HepG2 (cell line): ENCODE results near the gene TNFSF12. TPM values are rescaled to one million over a fixed set of nuclear protein-coding genes. Genes with fewer than 3 reads are reported as not detected.

Experiments used
- ATAC-seq: fragments of 200-7000 bp; cut with Tn5 transposase; 3 replicates; pipeline ENCODE4 v1.9.1; 2020; ENCODE audit warnings: mild to moderate bottlenecking, moderate library complexity
- BruUV-seq: library from RNA; stranded (reverse); fragments of 400-500 nt; replicated peaks from 2 replicates; lab custom pipeline; 2021; lab: Mats Ljungman, UMichigan
- CTCF ChIA-PET: fragments of 300-600 bp; formaldehyde crosslinking; extraction: SDS; loops from one replicate; lab custom pipeline; 2021; ENCODE audit warnings: low total read pairs, inconsistent platforms, low intra/inter-chr PET ratio; lab: Yijun Ruan, JAX
- POLR2A ChIA-PET: fragments of 350-600 bp; sonication (Branson Sonifier 250); formaldehyde crosslinking; loops from one replicate; lab custom pipeline; 2020; ENCODE audit warnings: antibody characterized with exemption, inconsistent platforms; lab: Yijun Ruan, JAX
- DNase-seq: peaks from one replicate; pipeline ENCODE4 v3.0.0-alpha.2; 2015; ENCODE audit warnings: low spot score
- FAIRE-seq: peaks from 3 replicates; lab custom pipeline; 2011; peaks lifted over from hg19 to GRCh38; lab: Jason Lieb, UNC
- H2AFZ ChIP-seq: one replicate; pipeline ENCODE4 v1.6.1; 2011; ENCODE audit warnings: low read length, inconsistent platforms
- H3K27ac ChIP-seq: fragments of 300-600 bp; 3 replicates; pipeline ENCODE4 v1.8.0; 2011; ENCODE audit warnings: mixed run types, mild to moderate bottlenecking, mixed read lengths, low read length, inconsistent platforms; ENCODE audit not compliant: insufficient read depth; ENCODE audit errors: extremely low read length
- H3K27me3 ChIP-seq, 2 experiments: fragments of 200-600 bp in 1 of 2; 2 replicates in 1 of 2; 3 replicates in 1 of 2; pipeline versions ENCODE4 v1.6.0 to v1.8.0; 2011; ENCODE audit warnings: low read length in 2 of 2, mild to moderate bottlenecking in 2 of 2, moderate library complexity in 2 of 2, inconsistent platforms in 1 of 2; ENCODE audit not compliant: insufficient read depth in 2 of 2, control insufficient read depth in 1 of 2
- H3K36me3 ChIP-seq, 2 experiments: fragments of 200-600 bp in 1 of 2; replicated peaks in 1 of 2; 2 replicates in 1 of 2; 3 replicates in 1 of 2; pipeline versions ENCODE4 v1.5.1 to v1.8.0; 2011; ENCODE audit warnings: low read length in 2 of 2, inconsistent platforms in 1 of 2; ENCODE audit not compliant: insufficient read depth in 2 of 2, control insufficient read depth in 1 of 2
- H3K4me1 ChIP-seq: 2 replicates; pipeline ENCODE4 v1.5.1; 2012; ENCODE audit warnings: low read length, inconsistent platforms; ENCODE audit not compliant: insufficient read depth
- H3K4me2 ChIP-seq: 2 replicates; pipeline ENCODE4 v1.6.0; 2011; ENCODE audit warnings: low read depth, low read length, inconsistent platforms
- H3K4me3 ChIP-seq, 3 experiments: fragments of 200-600 bp in 1 of 3; sonication (generic), shearing (Covaris generic) in 1 of 3; replicated peaks in 1 of 3; 2 replicates each; pipeline ENCODE4 v1.5.1; 2011 to 2016; ENCODE audit warnings: low read length in 3 of 3, inconsistent platforms in 2 of 3, low read depth in 2 of 3, mild to moderate bottlenecking in 2 of 3, control low read depth in 1 of 3, mixed read lengths in 1 of 3; ENCODE audit not compliant: insufficient read depth in 1 of 3
- H3K79me2 ChIP-seq: one replicate; pipeline ENCODE4 v1.6.1; 2011; ENCODE audit warnings: low read length, inconsistent platforms; ENCODE audit not compliant: insufficient read depth
- H3K9ac ChIP-seq: 2 replicates; pipeline ENCODE4 v1.6.0; 2011; ENCODE audit warnings: mild to moderate bottlenecking, low read depth, low read length, inconsistent platforms; ENCODE audit not compliant: insufficient read depth
- H3K9me3 ChIP-seq: 2 replicates; pipeline ENCODE4 v1.5.1; 2012; ENCODE audit warnings: mild to moderate bottlenecking, low read length
- H4K20me1 ChIP-seq: 2 replicates; pipeline ENCODE4 v1.6.0; 2011; ENCODE audit warnings: inconsistent platforms, mild to moderate bottlenecking, low read length, moderate library complexity; ENCODE audit not compliant: insufficient read depth
- CBFB ChIP-seq: sonication (generic); formaldehyde crosslinking; IDR thresholded peaks from 2 replicates; pipeline ENCODE4 v1.4.0; 2020; ENCODE audit warnings: missing genetic modification reagents
- ETV5 ChIP-seq: IDR thresholded peaks from 2 replicates; pipeline ENCODE4 v1.6.1; 2018; ENCODE audit warnings: missing biosample characterization, missing genetic modification reagents, inconsistent platforms, borderline replicate concordance
- GATAD1 ChIP-seq: IDR thresholded peaks from 2 replicates; pipeline ENCODE4 v1.6.1; 2016; ENCODE audit warnings: missing genetic modification reagents, missing compliant biosample characterization
- GATAD2A ChIP-seq: IDR thresholded peaks from 2 replicates; pipeline ENCODE4 v1.6.1; 2016
- MAFG ChIP-seq: sonication (generic); formaldehyde crosslinking; IDR thresholded peaks from 2 replicates; pipeline ENCODE4 v1.5.1; 2020; ENCODE audit warnings: mild to moderate bottlenecking, missing genetic modification reagents
- RFXANK ChIP-seq: IDR thresholded peaks from 2 replicates; pipeline ENCODE4 v1.6.1; 2016
- TRIM24 ChIP-seq: sonication (generic); formaldehyde crosslinking; IDR thresholded peaks from 2 replicates; pipeline ENCODE4 v1.8.0; 2022; ENCODE audit warnings: mild to moderate bottlenecking, missing genetic modification reagents
- U2AF1 ChIP-seq: fragments of 200-400 bp; formaldehyde crosslinking; optimal IDR thresholded peaks from 2 replicates; pipeline ENCODE3; 2017; ENCODE audit warnings: mild to moderate bottlenecking, low read depth, low read length
- YEATS4 ChIP-seq: sonication (generic); formaldehyde crosslinking; IDR thresholded peaks from 2 replicates; pipeline ENCODE4 v1.4.0; 2020; ENCODE audit warnings: missing genetic modification reagents, borderline replicate concordance
- ZBTB40 ChIP-seq, 2 experiments: fragments of 450-650 bp in 1 of 2; sonication (generic) in 1 of 2; formaldehyde crosslinking in 1 of 2; IDR thresholded peaks; 2 replicates each; pipeline versions ENCODE4 v1.6.1 to v1.8.0; 2016 to 2022; ENCODE audit warnings: antibody characterized with exemption in 1 of 2, mild to moderate bottlenecking in 1 of 2, missing genetic modification reagents in 1 of 2
- ZFP36L1 ChIP-seq: sonication (generic); formaldehyde crosslinking; IDR thresholded peaks from 2 replicates; pipeline ENCODE4 v1.8.0; 2022; ENCODE audit warnings: mild to moderate bottlenecking, missing genetic modification reagents, moderate library complexity
- ZKSCAN8 ChIP-seq: IDR thresholded peaks from 2 replicates; pipeline ENCODE4 v1.6.1; 2016; ENCODE audit warnings: borderline replicate concordance, missing genetic modification reagents, missing compliant biosample characterization
- ZNF275 ChIP-seq: sonication (generic); formaldehyde crosslinking; IDR thresholded peaks from 2 replicates; pipeline ENCODE4 v1.8.0; 2022; ENCODE audit warnings: missing genetic modification reagents, mild to moderate bottlenecking, inconsistent platforms, borderline replicate concordance
- ZNF720 ChIP-seq: sonication (generic); formaldehyde crosslinking; IDR thresholded peaks from 2 replicates; pipeline ENCODE4 v1.4.0; 2020; ENCODE audit warnings: missing genetic modification reagents
- WGBS: methylation state at CpG from one replicate; pipeline ENCODE4 v1.1.6; 2017; ENCODE audit warnings: low lambda C conversion rate; 5-methylcytosine and 5-hydroxymethylcytosine counted together
- in situ Hi-C: cut with HindIII; loops from 2 replicates; pipeline ENCODE4 v1.10.0; 2017; ENCODE audit warnings: low pct_unique_long_range_greater_than_20kb; ENCODE audit not compliant: extremely low pct_ligation_motif_present
- intact Hi-C: fragments of 100-400 bp; cut with micrococcal nuclease; formaldehyde crosslinking; loops from one replicate; pipeline ENCODE4 v1.10.0; 2022; ENCODE audit not compliant: unreplicated experiment
- polyA plus RNA-seq, 8 experiments: library from polyadenylated mRNA; depleted of rRNA in 3 of 8; stranded (reverse) in 7 of 8; unstranded in 1 of 8; fragments of >200 nt; fragmentation: Illumina TruSeq in 4 of 8; extraction: Trizol in 4 of 8; gene quantifications; 2 replicates each; pipeline versions ENCODE4 v1.2.1 to v1.2.3, GENCODE V29; 2011 to 2016; ENCODE audit warnings: low read depth in 4 of 8, missing spikeins in 1 of 8, mixed read lengths in 1 of 8; ENCODE audit not compliant: insufficient read depth in 1 of 8
- total RNA-seq, 5 experiments: library from RNA; depleted of rRNA; stranded (reverse); fragments of >200 nt; fragmentation: Illumina TruSeq; extraction: Trizol; gene quantifications; 2 replicates each; pipeline ENCODE4 v1.2.3, GENCODE V29; 2016; ENCODE audit warnings: low read depth in 1 of 5

The TNFSF12 gene
- total and polyA plus RNA-seq, 2 of the 13 experiments (the other 11 are each of a cell fraction or from before 2014, with no cell fraction given), result 0.93 to 7.2 TPM

GRCh38 chr17:7572338-7572587 lies 23.4 kb downstream of the TNFSF12 start:
- in situ Hi-C loops (loop anchor here (10.0 kb wide), 1 partner anchor 273 kb away; no protein-coding TSS in a partner anchor), intact Hi-C loops (loop anchor here (5.0 kb wide), 1 partner anchor 115 kb away; the partner anchor contains the start of genes TP53 and WRAP53)
- TF ChIP-seq RFXANK (CRISPR knock-in tag), result peak; percentile 57; the same call in 1 of the 2 replicates
- TF ChIP-seq YEATS4, result peak; percentile 96
- TF ChIP-seq ZBTB40 (IDR thresholded peaks at IDR 0.05), result no peak
- TF ChIP-seq ZBTB40 (CRISPR knock-in tag; IDR thresholded peaks at IDR 0.05), result no peak
- no peak for TF ChIP-seq ZFP36L1 (CRISPR knock-in tag)
- peak; percentile 87 for TF ChIP-seq GATAD1
- no peak for TF ChIP-seq ZNF275
- TF ChIP-seq MAFG (CRISPR knock-in tag), result no peak
- no peak for TF ChIP-seq ZNF720 (CRISPR knock-in tag)
- TF ChIP-seq ETV5 (CRISPR knock-in tag), result peak; percentile 86
- TF ChIP-seq U2AF1, result peak; percentile 66
- TF ChIP-seq CBFB (CRISPR knock-in tag), result no peak; the same call in 1 of the 2 replicates
- no peak for TF ChIP-seq TRIM24 (CRISPR knock-in tag)
- TF ChIP-seq ZKSCAN8 (CRISPR knock-in tag), result peak; percentile 35; the same call in 1 of the 2 replicates
- peak; percentile 49; the same call in 1 of the 2 replicates for TF ChIP-seq GATAD2A (CRISPR knock-in tag)

More at GRCh38 chr17:7572338-7572587, 23.4 kb downstream of the TNFSF12 start:
- H3K27ac ChIP-seq, result peak overlapping the region; percentile 74
- ATAC-seq (peak; percentile 88; the same call in 2 of the 3 replicates), FAIRE-seq (peak; percentile 93), DNase-seq (no peak)
- no peaks in the 10 kb centered on the region; a peak in 1 of 5 replicates for H3K27me3 ChIP-seq
- H3K9me3 ChIP-seq, result no peaks in the 10 kb centered on the region
- H3K9ac ChIP-seq, result peak overlapping the region; percentile 82
- WGBS, result under 1% methylated on average over 9 of the region's 11 CpGs
- H4K20me1 ChIP-seq, result peaks cover 38% of the 10 kb centered on the region
- no peak overlapping the region for H2AFZ ChIP-seq
- CTCF ChIA-PET, result no interaction called here
- peaks cover 46% of the 10 kb centered on the region for H3K4me1 ChIP-seq
- H3K79me2 ChIP-seq, result peaks cover 44% of the 10 kb centered on the region
- H3K4me2 ChIP-seq, result peak overlapping the region; percentile 93
- no TSS peak for BruUV-seq
- peak overlapping the region; percentile 49 to 68 (median 54) for H3K4me3 ChIP-seq
- POLR2A ChIA-PET, result interaction anchor here (1.0 to 2.1 kb wide), 4 partner anchors 12 to 56 kb away, joined by 3 to 14 read pairs (median 10); partner anchors contain the start of genes MPDU1 and SAT2
- H3K36me3 ChIP-seq, result peaks cover 7 to 66% of the 10 kb centered on the region in 2 experiments
